Psoas muscle (tissue), 8 donors: ENCODE data around the gene MUC22. TPM values are rescaled to one million over a fixed set of nuclear protein-coding genes. Genes with fewer than 3 reads are reported as not detected.
"Not testable (repeated sequence)": the region's sequence is repeated elsewhere in the genome, so short reads cannot be mapped to it uniquely, and the experiment has no call there.

Source experiments
- ATAC-seq, 4 donors: fragments of 200-7000 bp; cut with Tn5 transposase; one replicate each; pipeline ENCODE4 v1.9.1; 2020; ENCODE audit warnings: moderate library complexity in 3 of 4, mild to moderate bottlenecking in 2 of 4
- DNase-seq, 2 donors: peaks; one replicate each; pipeline ENCODE4 v3.0.0-alpha.2; 2020
- H3K27ac ChIP-seq: fragments of 200-600 bp; one replicate; pipeline ENCODE4 v1.8.0; 2022
- H3K27me3 ChIP-seq, 3 donors: fragments of 200-600 bp in 1 of 3; one replicate each; pipeline versions ENCODE4 v1.6.1 to v1.8.0; 2013 to 2022; ENCODE audit warnings: low read length in 2 of 3, mild to moderate bottlenecking in 2 of 3, moderate library complexity in 1 of 3; ENCODE audit not compliant: insufficient read depth in 3 of 3
- H3K36me3 ChIP-seq, 2 donors: fragments of 200-600 bp in 1 of 2; one replicate each; pipeline versions ENCODE4 v1.6.1 to v1.8.0; 2013 to 2022; ENCODE audit warnings: low read depth in 1 of 2, mild to moderate bottlenecking in 1 of 2, moderate library complexity in 1 of 2; ENCODE audit not compliant: insufficient read depth in 1 of 2
- H3K4me1 ChIP-seq: fragments of 200-600 bp; one replicate; pipeline ENCODE4 v1.8.0; 2022
- H3K4me3 ChIP-seq: fragments of 200-600 bp; one replicate; pipeline ENCODE4 v1.8.0; 2022; ENCODE audit warnings: mild to moderate bottlenecking
- H3K9me3 ChIP-seq: fragments of 200-600 bp; one replicate; pipeline ENCODE4 v1.8.0; 2022
- WGBS, 3 donors: extraction: QIAGEN DNeasy Blood & Tissue Kit; methylation state at CpG; one replicate each; pipeline versions ENCODE4 v1.1.6 to v1.1.7; 2013; 5-methylcytosine and 5-hydroxymethylcytosine counted together
- intact Hi-C, 2 donors: fragments of 100-400 bp; cut with DNase I; formaldehyde crosslinking; loops; one replicate each; pipeline versions ENCODE4 v1.11.0 to v1.14.2; 2022
- polyA plus RNA-seq, 3 donors: library from polyadenylated mRNA; stranded (reverse); fragments of 200-250 nt; gene quantifications; one replicate each; pipeline ENCODE4 v1.2.3, GENCODE V29; 2013
- total RNA-seq, 4 donors: library from RNA; stranded (reverse); fragmentation: NEBNext Ultra II Directional in 2 of 4; extraction: Animal tissue kit (Norgen Biotek cat#: 25700) in 2 of 4; gene quantifications; one replicate each; pipeline versions ENCODE4 v1.2.1 to v1.2.4, GENCODE V29; 2021 to 2023
- TF ChIP-seq, protein P1 (sequence below): fragments of 200-600 bp; IDR thresholded peaks from one replicate; pipeline ENCODE4 v1.8.0; 2022; ENCODE audit warnings: antibody characterized with exemption
- donor health status: healthy with polysubstance abuse.
- donor health status: DM: no; HTN: no; CAD: no; lungs with moderate emphysema.
- donor health status: Bipolar disorder and iron deficiency.
- donor health status: healthy.
- donor health status: DM: yes; HTN: yes; CAD: no.
- donor health status: DM: no; HTN: no; CAD: no.
- donor health status: DM: no; HTN: no; CAD: no.
- donor health status: DM: yes; HTN: yes; CAD: no.

MUC22 gene
- total and polyA plus RNA-seq, 7 donors, result 0.04 to 0.38 (median 0.08) TPM; not detected in 2

DNA sequence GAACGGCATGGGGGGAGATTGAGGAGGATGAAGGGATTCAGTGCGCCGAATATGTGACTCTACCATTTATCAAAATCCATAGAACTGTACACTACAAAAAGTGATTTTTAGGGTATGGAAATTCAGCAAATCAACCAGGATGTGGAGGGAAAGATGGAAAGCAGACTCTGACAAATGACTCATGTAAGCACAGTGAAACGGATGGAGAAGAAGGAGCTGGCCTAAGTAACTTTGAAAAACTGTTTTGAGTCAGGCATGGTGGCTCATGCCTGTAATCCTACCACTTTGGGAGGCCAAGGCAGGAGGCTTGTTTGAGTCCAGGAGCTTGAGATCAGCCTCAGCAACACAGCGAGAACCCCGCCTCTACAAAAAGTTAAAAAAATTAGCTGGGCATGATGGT lies 39.2 kb downstream of the MUC22 start:
- no peak for DNase-seq
- no peak overlapping the region for H3K4me3 ChIP-seq
- WGBS, 3 donors, result 88 to 92% (median 92%) methylated on average over 6 of the region's 6 CpGs
- intact Hi-C loops, result loop anchor here in 1 of 2 donors (5.0 to 10.0 kb wide), 2 partner anchors 112 to 135 kb away; partner anchors contain the start of gene VARS2
- H3K27ac ChIP-seq, result no peak overlapping the region
- H3K36me3 ChIP-seq, result no peaks in the 10 kb centered on the region
- H3K27me3 ChIP-seq, result peaks cover 0 to 5% (median 0%) of the 10 kb centered on the region in 3 donors
- H3K4me1 ChIP-seq, result no peaks in the 10 kb centered on the region
- no peak for ATAC-seq
- no peaks in the 10 kb centered on the region for H3K9me3 ChIP-seq
- TF ChIP-seq, protein P1, sequence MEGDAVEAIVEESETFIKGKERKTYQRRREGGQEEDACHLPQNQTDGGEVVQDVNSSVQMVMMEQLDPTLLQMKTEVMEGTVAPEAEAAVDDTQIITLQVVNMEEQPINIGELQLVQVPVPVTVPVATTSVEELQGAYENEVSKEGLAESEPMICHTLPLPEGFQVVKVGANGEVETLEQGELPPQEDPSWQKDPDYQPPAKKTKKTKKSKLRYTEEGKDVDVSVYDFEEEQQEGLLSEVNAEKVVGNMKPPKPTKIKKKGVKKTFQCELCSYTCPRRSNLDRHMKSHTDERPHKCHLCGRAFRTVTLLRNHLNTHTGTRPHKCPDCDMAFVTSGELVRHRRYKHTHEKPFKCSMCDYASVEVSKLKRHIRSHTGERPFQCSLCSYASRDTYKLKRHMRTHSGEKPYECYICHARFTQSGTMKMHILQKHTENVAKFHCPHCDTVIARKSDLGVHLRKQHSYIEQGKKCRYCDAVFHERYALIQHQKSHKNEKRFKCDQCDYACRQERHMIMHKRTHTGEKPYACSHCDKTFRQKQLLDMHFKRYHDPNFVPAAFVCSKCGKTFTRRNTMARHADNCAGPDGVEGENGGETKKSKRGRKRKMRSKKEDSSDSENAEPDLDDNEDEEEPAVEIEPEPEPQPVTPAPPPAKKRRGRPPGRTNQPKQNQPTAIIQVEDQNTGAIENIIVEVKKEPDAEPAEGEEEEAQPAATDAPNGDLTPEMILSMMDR, result no peak

GRCh38 chr6:31053187-31053586 lies 42.9 kb downstream of the MUC22 start:
- WGBS, 3 donors, result 78 to 80% (median 80%) methylated on average over 4 of the region's 4 CpGs
- not testable (repeated sequence) for ATAC-seq

GRCh38 chr6:31053873-31054272 lies 43.6 kb downstream of the MUC22 start:
- Histone ChIP-seq H3K36me3 (no peaks in the 10 kb centered on the region), H3K4me3 (no peak overlapping the region), H3K4me1 (no peaks in the 10 kb centered on the region), H3K9me3 (no peaks in the 10 kb centered on the region), H3K27ac (no peak overlapping the region), H3K27me3 (peaks cover 0 to 3% (median 0%) of the 10 kb centered on the region in 3 donors)
- intact Hi-C loops, result no loop called here
- WGBS, 3 donors, result 15 to 25% (median 18%) methylated on average over 8 of the region's 8 CpGs
- DNase-seq (no peak), ATAC-seq (no peak)
- TF ChIP-seq, protein P1, result no peak

More at GRCh38 chr6:31053187-31053586, 42.9 kb downstream of the MUC22 start:
- intact Hi-C loops, H3K9me3 ChIP-seq, H3K36me3 ChIP-seq, H3K27me3 ChIP-seq, H3K4me1 ChIP-seq, H3K27ac ChIP-seq, DNase-seq, H3K4me3 ChIP-seq: not testable (repeated sequence)

GRCh38 chr6:31055441-31055840 lies 45.2 kb downstream of the MUC22 start:
- 76 to 84% (median 81%) methylated on average over 4 of the region's 4 CpGs for WGBS, 3 donors
- Histone ChIP-seq H3K4me3 (no peak overlapping the region), H3K27ac (no peak overlapping the region), H3K27me3 (peaks cover 0 to 3% (median 0%) of the 10 kb centered on the region in 3 donors), H3K9me3 (no peaks in the 10 kb centered on the region), H3K4me1 (no peaks in the 10 kb centered on the region), H3K36me3 (no peaks in the 10 kb centered on the region)
- intact Hi-C loops, result no loop called here
- ATAC-seq (no peak), DNase-seq (no peak)
- TF ChIP-seq, protein P1, result no peak

DNA sequence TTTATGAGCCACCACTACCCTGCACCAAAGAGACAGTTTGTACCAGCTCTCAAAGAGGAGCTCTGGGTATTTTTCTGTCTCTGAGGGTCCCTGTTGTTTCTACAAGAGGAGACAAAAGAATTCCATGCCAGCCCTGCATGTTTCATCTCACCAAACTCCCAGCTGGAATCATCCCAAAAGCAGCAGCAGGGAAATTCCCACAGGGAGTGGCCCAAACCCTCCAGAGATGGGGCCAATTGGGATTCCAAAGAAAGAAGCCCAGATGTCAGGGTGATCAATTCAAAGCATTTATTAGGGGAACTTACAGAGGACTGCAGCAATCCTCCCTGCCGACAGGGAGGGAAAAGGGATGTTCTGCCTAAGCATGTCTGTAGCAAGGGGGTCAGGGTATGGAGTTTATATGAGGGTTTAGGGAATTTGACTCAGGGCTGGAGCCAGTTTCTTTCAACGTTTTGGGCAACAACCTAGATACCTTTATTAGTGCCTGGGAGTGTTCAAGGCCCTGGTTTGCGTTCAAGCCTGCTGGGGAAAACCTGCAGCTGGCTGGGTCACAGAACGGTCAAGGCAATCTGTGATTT lies 47.2 kb downstream of the MUC22 start:
- TF ChIP-seq, protein P1, result no peak
- Histone ChIP-seq H3K36me3 (no peaks in the 10 kb centered on the region), H3K4me1 (no peaks in the 10 kb centered on the region), H3K9me3 (no peaks in the 10 kb centered on the region), H3K4me3 (no peak overlapping the region), H3K27ac (no peak overlapping the region), H3K27me3 (peaks cover 0 to 3% (median 0%) of the 10 kb centered on the region in 3 donors)
- intact Hi-C loops, result no loop called here
- no peak for DNase-seq
- no peak for ATAC-seq
- 39 to 59% (median 53%) methylated on average over 4 of the region's 4 CpGs for WGBS, 3 donors
